A549 (cell line): ENCODE results near the gene TMTC2. TPM values are rescaled to one million over a fixed set of nuclear protein-coding genes. Genes with fewer than 3 reads are reported as not detected.
A peak's percentile ranks its signal among the peaks of the same experiment; 100 is the strongest.

ENCODE experiments used
- ATAC-seq, 2 experiments: fragments of 200-7000 bp in 1 of 2; fragments of >200 bp in 1 of 2; cut with Nextera tagmentation in 1 of 2; cut with Tn5 transposase in 1 of 2; 3 replicates each; pipeline versions ENCODE4 v1.8.0 to v1.9.1; 2018 to 2020; ENCODE audit warnings: mild to moderate bottlenecking in 1 of 2, moderate library complexity in 1 of 2
- CTCF ChIA-PET: fragments of 300-600 bp; sonication (Branson Sonifier 250); formaldehyde crosslinking; extraction: SDS; loops from one replicate; lab custom pipeline; 2021; ENCODE audit warnings: antibody characterized with exemption, inconsistent platforms; lab: Yijun Ruan, JAX
- POLR2A ChIA-PET: fragments of 350-600 bp; formaldehyde crosslinking; extraction: SDS; loops from one replicate; lab custom pipeline; 2021; ENCODE audit warnings: antibody characterized with exemption, inconsistent platforms; lab: Yijun Ruan, JAX
- DNase-seq, 2 experiments: peaks; one replicate each; pipeline versions ENCODE4 v3.0.0 to v3.0.0-alpha.2; 2011 to 2016; ENCODE audit warnings: low read depth in 1 of 2, low spot score in 1 of 2
- FAIRE-seq: peaks from 2 replicates; lab custom pipeline; 2011; peaks lifted over from hg19 to GRCh38; lab: Jason Lieb, UNC
- H3K27ac ChIP-seq, 2 experiments: fragments of >200 bp; sonication (Bioruptor Twin); formaldehyde crosslinking; 3 replicates each; pipeline ENCODE4 v1.5.1; 2016 to 2017
- H3K4me1 ChIP-seq: fragments of >200 bp; sonication (Bioruptor Twin); formaldehyde crosslinking; 3 replicates; pipeline ENCODE4 v1.6.1; 2016
- H3K4me2 ChIP-seq: fragments of >200 bp; sonication (Bioruptor Twin); formaldehyde crosslinking; 3 replicates; pipeline ENCODE4 v1.6.1; 2016
- H3K4me3 ChIP-seq: fragments of >200 bp; sonication (Bioruptor Twin); formaldehyde crosslinking; 3 replicates; pipeline ENCODE4 v1.5.1; 2016
- H3K9me3 ChIP-seq: fragments of >200 bp; sonication (Bioruptor Twin); formaldehyde crosslinking; 3 replicates; pipeline ENCODE4 v1.6.1; 2016
- BCL3 ChIP-seq: fragments of >200 bp; sonication (Bioruptor Twin); formaldehyde crosslinking; IDR thresholded peaks from 3 replicates; pipeline ENCODE4 v1.6.1; 2016
- BHLHE40 ChIP-seq: IDR thresholded peaks from 2 replicates; pipeline ENCODE4 v1.6.1; 2012; ENCODE audit warnings: low read depth, low read length, inconsistent platforms
- CBX8 ChIP-seq: fragments of 200-600 bp; sonication (generic); IDR thresholded peaks from 2 replicates; pipeline ENCODE4 v1.6.1; 2016
- EHMT2 ChIP-seq: fragments of 200-600 bp; sonication (generic); IDR thresholded peaks from 2 replicates; pipeline ENCODE4 v1.6.1; 2016; ENCODE audit warnings: antibody characterized with exemption, low read depth, mild to moderate bottlenecking, moderate library complexity
- ELK1 ChIP-seq: fragments of 150-350 bp; IDR thresholded peaks from 2 replicates; pipeline ENCODE4 v1.6.1; 2014; ENCODE audit warnings: low read depth, mild to moderate bottlenecking, low read length
- ESRRA ChIP-seq: fragments of 150-350 bp; IDR thresholded peaks from 2 replicates; pipeline ENCODE4 v1.6.1; 2014; ENCODE audit warnings: mild to moderate bottlenecking, low read length, borderline replicate concordance
- FOSL2 ChIP-seq, 2 experiments: fragments of 450-650 bp in 1 of 2; fragments of >200 bp in 1 of 2; sonication (Bioruptor Twin) in 1 of 2; formaldehyde crosslinking; IDR thresholded peaks; 2 replicates each; pipeline versions ENCODE4 v1.5.0 to v1.6.1; 2016 to 2020; ENCODE audit warnings: mild to moderate bottlenecking in 1 of 2, moderate library complexity in 1 of 2
- FOXS1 ChIP-seq: fragments of 250-450 bp; sonication (Bioruptor Pico); IDR thresholded peaks from 2 replicates; pipeline ENCODE4 v1.5.0; 2020; ENCODE audit warnings: mild to moderate bottlenecking, moderate library complexity
- GATA3 ChIP-seq: IDR thresholded peaks from 2 replicates; pipeline ENCODE4 v1.6.1; 2012; ENCODE audit warnings: borderline replicate concordance
- HEYL ChIP-seq: fragments of 250-450 bp; sonication (Bioruptor Pico); IDR thresholded peaks from 2 replicates; pipeline ENCODE4 v1.8.0; 2021; ENCODE audit warnings: mild to moderate bottlenecking, moderate library complexity
- HOXB13 ChIP-seq: fragments of 250-450 bp; sonication (Bioruptor Pico); IDR thresholded peaks from 2 replicates; pipeline ENCODE4 v1.5.0; 2020; ENCODE audit warnings: low read depth, mild to moderate bottlenecking, moderate library complexity
- HOXB5 ChIP-seq: fragments of 250-450 bp; sonication (Bioruptor Pico); IDR thresholded peaks from 2 replicates; pipeline ENCODE4 v1.5.0; 2020; ENCODE audit warnings: mild to moderate bottlenecking, moderate library complexity
- KDM1A ChIP-seq: fragments of 200-600 bp; sonication (generic); IDR thresholded peaks from 2 replicates; pipeline ENCODE4 v1.6.1; 2016; ENCODE audit warnings: low read depth, mild to moderate bottlenecking
- KDM5A ChIP-seq: fragments of 200-600 bp; sonication (generic); IDR thresholded peaks from 2 replicates; pipeline ENCODE4 v1.6.1; 2016; ENCODE audit warnings: antibody characterized with exemption, mild to moderate bottlenecking
- MYC ChIP-seq: IDR thresholded peaks from 2 replicates; pipeline ENCODE4 v1.6.1; 2012; ENCODE audit warnings: mild to moderate bottlenecking, inconsistent platforms, low read length, improper control_type of control experiment, borderline replicate concordance
- NFE2L2 ChIP-seq: fragments of 150-350 bp; conservative IDR thresholded peaks from 2 replicates; pipeline ENCODE4 v1.6.1; 2014; ENCODE audit warnings: low read length
- NPAS2 ChIP-seq: fragments of 250-450 bp; sonication (Bioruptor Pico); IDR thresholded peaks from 2 replicates; pipeline ENCODE4 v1.8.0; 2022; ENCODE audit warnings: mild to moderate bottlenecking, moderate library complexity, borderline replicate concordance
- PBX3 ChIP-seq: IDR thresholded peaks from 2 replicates; pipeline ENCODE4 v1.6.1; 2012
- PHF8 ChIP-seq: fragments of 200-600 bp; sonication (generic); IDR thresholded peaks from 2 replicates; pipeline ENCODE4 v1.6.1; 2016; ENCODE audit warnings: low read depth, mild to moderate bottlenecking, antibody characterized with exemption, moderate library complexity, borderline replicate concordance
- POLR2A ChIP-seq: IDR thresholded peaks from 2 replicates; pipeline ENCODE4 v1.6.1; 2012; ENCODE audit warnings: mild to moderate bottlenecking, low read length
- POLR2AphosphoS2 ChIP-seq: conservative IDR thresholded peaks from 2 replicates; pipeline ENCODE4 v1.6.1; 2012; ENCODE audit warnings: low read length, improper control_type of control experiment, inconsistent platforms
- RAD21 ChIP-seq, 2 experiments: fragments of >200 bp in 1 of 2; sonication (Bioruptor Twin) in 1 of 2; formaldehyde crosslinking in 1 of 2; IDR thresholded peaks in 1 of 2; conservative IDR thresholded peaks in 1 of 2; 2 replicates in 1 of 2; 3 replicates in 1 of 2; pipeline ENCODE4 v1.6.1; 2012 to 2018; ENCODE audit warnings: inconsistent platforms in 1 of 2
- RCOR1 ChIP-seq: fragments of 150-350 bp; IDR thresholded peaks from 2 replicates; pipeline ENCODE4 v1.6.1; 2014; ENCODE audit warnings: antibody characterized with exemption, low read length, low read depth
- REST ChIP-seq: fragments of 200-600 bp; sonication (generic); IDR thresholded peaks from 2 replicates; pipeline ENCODE4 v1.6.1; 2016; ENCODE audit warnings: antibody characterized with exemption, mild to moderate bottlenecking, moderate library complexity
- RFX5 ChIP-seq: fragments of 450-650 bp; IDR thresholded peaks from 2 replicates; pipeline ENCODE4 v1.7.1; 2014; ENCODE audit warnings: antibody characterized with exemption, mild to moderate bottlenecking, moderate library complexity
- SREBF2 ChIP-seq: fragments of 450-650 bp; IDR thresholded peaks from 2 replicates; pipeline ENCODE4 v1.6.1; 2014; ENCODE audit warnings: mild to moderate bottlenecking, moderate library complexity
- TFCP2L1 ChIP-seq: fragments of 250-450 bp; sonication (Bioruptor Pico); IDR thresholded peaks from 2 replicates; pipeline ENCODE4 v1.5.0; 2021; ENCODE audit warnings: mild to moderate bottlenecking
- TP53 ChIP-seq: fragments of 250-450 bp; sonication (Bioruptor Pico); IDR thresholded peaks from 2 replicates; pipeline ENCODE4 v1.5.0; 2021; ENCODE audit warnings: mild to moderate bottlenecking, moderate library complexity
- ZNF302 ChIP-seq: fragments of 250-450 bp; sonication (Bioruptor Pico); IDR thresholded peaks from 2 replicates; pipeline ENCODE4 v1.9.0; 2021; ENCODE audit warnings: inconsistent platforms, mild to moderate bottlenecking, moderate library complexity
- WGBS: methylation state at CpG from one replicate; pipeline ENCODE4 v1.1.6; 2017; ENCODE audit errors: missing lambda C conversion rate; 5-methylcytosine and 5-hydroxymethylcytosine counted together
- polyA plus RNA-seq, 4 experiments: library from polyadenylated mRNA; depleted of rRNA in 3 of 4; stranded (reverse); fragments of >200 nt; fragmentation: RNase III in 1 of 4; extraction: RNeasy Plus Mini Kit Qiagen cat#74134 plus additional on column Dnase treatment in 1 of 4; gene quantifications; 2 replicates in 3 of 4; 3 replicates in 1 of 4; pipeline ENCODE4 v1.2.3, GENCODE V29; 2011 to 2017

TMTC2 gene
- polyA plus RNA-seq, 2 of the 4 experiments (the other 2 are of a cell fraction): 1.8 to 5.3 TPM

- TF ChIP-seq POLR2AphosphoS2 (no peak), ESRRA (no peak), PHF8 (no peak), BCL3 (no peak), FOXS1 (CRISPR knock-in tag) (no peak), HEYL (CRISPR knock-in tag) (no peak), PBX3 (no peak), HOXB13 (CRISPR knock-in tag) (no peak), FOSL2 (IDR thresholded peaks at IDR 0.05) (no peak), FOSL2 (CRISPR knock-in tag; IDR thresholded peaks at IDR 0.05) (no peak), NFE2L2 (no peak), MYC (no peak), EHMT2 (no peak), SREBF2 (no peak), HOXB5 (CRISPR knock-in tag) (no peak), RFX5 (no peak), KDM5A (no peak), KDM1A (no peak), TP53 (CRISPR knock-in tag) (no peak), RCOR1 (no peak), NPAS2 (CRISPR knock-in tag) (no peak)
- H3K4me3 ChIP-seq: peak overlapping the region; percentile 85; the same call in 2 of the 3 replicates
- 90% methylated on average over 7 of the region's 7 CpGs for WGBS
- peak overlapping the region; percentile 85 for H3K4me2 ChIP-seq
- ChIA-PET CTCF (no interaction called here), POLR2A (no interaction called here)
- H3K4me1 ChIP-seq: peaks cover 5% of the 10 kb centered on the region; the same call in 2 of the 3 replicates
- no peak for FAIRE-seq
- no peak for DNase-seq
- no peaks in the 10 kb centered on the region for H3K9me3 ChIP-seq
- no peak overlapping the region for H3K27ac ChIP-seq
- ATAC-seq: no peak
Observed at GRCh38 chr12:82688596-82688995, 1.9 kb downstream of the TMTC2 start.

- ChIA-PET POLR2A (no interaction called here), CTCF (no interaction called here)
- TF ChIP-seq POLR2A: no peak
- TF ChIP-seq SREBF2: no peak
- no peak for TF ChIP-seq EHMT2
- TF ChIP-seq MYC: no peak
- TF ChIP-seq TFCP2L1 (CRISPR knock-in tag): no peak
- no peak for TF ChIP-seq BHLHE40
- TF ChIP-seq GATA3: no peak
- no peak for TF ChIP-seq ZNF302 (CRISPR knock-in tag)
- TF ChIP-seq PHF8: no peak
- no peak for TF ChIP-seq CBX8
- TF ChIP-seq HEYL (CRISPR knock-in tag): no peak
- no peak for TF ChIP-seq REST
- TF ChIP-seq ELK1: no peak
- no peak for TF ChIP-seq RAD21 (conservative IDR thresholded peaks at IDR 0.05 in 1 of 2, IDR thresholded peaks at IDR 0.05 in 1 of 2)
- TF ChIP-seq RCOR1: no peak
- H3K4me2 ChIP-seq: no peak overlapping the region
- FAIRE-seq: no peak
- ATAC-seq: no peak
- WGBS: 91% methylated on average over 1 of the region's 1 CpG
- no peak for DNase-seq
- no peak overlapping the region for H3K27ac ChIP-seq
- no peaks in the 10 kb centered on the region for H3K9me3 ChIP-seq
- H3K4me3 ChIP-seq: no peak overlapping the region
- peaks cover 5% of the 10 kb centered on the region; the same call in 2 of the 3 replicates for H3K4me1 ChIP-seq
Observed at GRCh38 chr12:82690006-82690405, 3.3 kb downstream of the TMTC2 start.
